ENCODE results near the gene LSP1.

LSP1 gene

GRCh38 chr11:1867381-1867780 is 14.5 kb downstream of the LSP1 start:
- TF ChIP-seq CTCF (IDR thresholded peaks at IDR 0.05; ENCODE audit: low read length) (no peak), EZH2phosphoT487 (IDR thresholded peaks at IDR 0.05; ENCODE audit: low read length) (no peak), EZH2 (optimal IDR thresholded peaks at IDR 0.05; ENCODE audit: low read depth, low read length) (no peak)
- H3K36me3 ChIP-seq (replicated peaks; ENCODE audit: insufficient read depth, low read length), result no peaks in the 10 kb centered on the region
- H3K27ac ChIP-seq (ENCODE audit: low read length), result no peak overlapping the region
- no peaks in the 10 kb centered on the region for H3K4me1 ChIP-seq (ENCODE audit: low read length)
- H3K79me2 ChIP-seq (ENCODE audit: low read length), result peaks cover 20% of the 10 kb centered on the region
- H3K9me2 ChIP-seq (replicated peaks; ENCODE audit: insufficient read depth, low read length), result no peaks in the 10 kb centered on the region
- no peaks in the 10 kb centered on the region for H3F3A ChIP-seq (ENCODE audit: insufficient read depth, low read length)
- no peak overlapping the region for H3K4me3 ChIP-seq (ENCODE audit: low read length)
- no peak overlapping the region for H3K9ac ChIP-seq (ENCODE audit: low read length)
- no peak for DNase-seq
- H3K9me3 ChIP-seq (replicated peaks; ENCODE audit: insufficient read depth, low read length), result no peaks in the 10 kb centered on the region
- H3K4me2 ChIP-seq (ENCODE audit: low read depth, low read length), result no peak overlapping the region
- 0 out of 2 replicates have a peak, but pooled peaks cover 5% of the 10 kb centered on the region for H3K27me3 ChIP-seq (replicated peaks; ENCODE audit: insufficient read depth, low read length)
- H2AFZ ChIP-seq (ENCODE audit: low read length), result no peak overlapping the region
- no peaks in the 10 kb centered on the region for H4K20me1 ChIP-seq (ENCODE audit: insufficient read depth, low read length)

DNA sequence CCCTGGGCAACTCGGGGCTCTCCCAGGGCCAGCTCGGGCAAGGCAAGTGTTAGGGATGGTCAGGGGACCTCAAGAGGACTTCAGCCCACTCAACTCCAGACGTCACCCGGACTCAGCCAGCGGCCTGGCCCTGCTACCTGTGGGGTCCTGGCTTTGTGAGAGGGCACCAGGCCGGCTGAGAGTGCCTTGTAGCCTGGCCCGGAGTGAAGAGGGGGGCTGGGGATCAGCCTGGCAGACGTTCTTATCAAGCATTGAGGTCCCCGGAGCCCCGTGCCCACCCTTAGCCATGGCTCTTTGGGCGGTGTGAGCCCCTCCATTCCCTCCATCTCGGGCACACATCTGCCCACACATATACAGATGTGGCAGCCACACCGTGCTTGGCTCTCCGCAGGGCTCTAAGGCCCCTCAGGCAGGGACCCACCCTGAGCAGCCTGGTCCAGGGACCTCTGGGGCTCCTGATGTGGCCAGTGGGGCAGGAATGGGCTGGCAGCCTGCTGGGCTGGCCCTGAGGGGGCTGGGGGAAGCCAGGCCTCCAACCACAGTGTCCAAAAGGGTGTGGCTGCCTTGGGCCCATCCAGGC is 15.3 kb downstream of the LSP1 start:
- no peaks in the 10 kb centered on the region for H3K4me1 ChIP-seq (ENCODE audit: low read length)
- H3K9me2 ChIP-seq (replicated peaks; ENCODE audit: insufficient read depth, low read length), result no peaks in the 10 kb centered on the region
- H3F3A ChIP-seq (ENCODE audit: insufficient read depth, low read length), result no peaks in the 10 kb centered on the region
- no peak for DNase-seq
- H3K27me3 ChIP-seq (replicated peaks; ENCODE audit: insufficient read depth, low read length), result 0 out of 2 replicates have a peak, but pooled peaks cover 5% of the 10 kb centered on the region
- TF ChIP-seq CTCF (IDR thresholded peaks at IDR 0.05; ENCODE audit: low read length), result no peak
- no peak for TF ChIP-seq EZH2phosphoT487 (IDR thresholded peaks at IDR 0.05; ENCODE audit: low read length)
- TF ChIP-seq EZH2 (optimal IDR thresholded peaks at IDR 0.05; ENCODE audit: low read depth, low read length), result no peak
- H3K79me2 ChIP-seq (ENCODE audit: low read length), result peaks cover 18% of the 10 kb centered on the region
- no peak overlapping the region for H2AFZ ChIP-seq (ENCODE audit: low read length)
- H3K4me2 ChIP-seq (ENCODE audit: low read depth, low read length), result no peak overlapping the region
- no peaks in the 10 kb centered on the region for H3K36me3 ChIP-seq (replicated peaks; ENCODE audit: insufficient read depth, low read length)
- no peaks in the 10 kb centered on the region for H3K9me3 ChIP-seq (replicated peaks; ENCODE audit: insufficient read depth, low read length)
- no peak overlapping the region for H3K27ac ChIP-seq (ENCODE audit: low read length)
- H3K4me3 ChIP-seq (ENCODE audit: low read length), result no peak overlapping the region
- H4K20me1 ChIP-seq (ENCODE audit: insufficient read depth, low read length), result no peaks in the 10 kb centered on the region
- H3K9ac ChIP-seq (ENCODE audit: low read length), result no peak overlapping the region

- no peak for DNase-seq
- H3K4me3 ChIP-seq (ENCODE audit: low read length), result no peak overlapping the region
- no peak overlapping the region for H3K4me2 ChIP-seq (ENCODE audit: low read depth, low read length)
- H3K9me2 ChIP-seq (replicated peaks; ENCODE audit: insufficient read depth, low read length), result no peaks in the 10 kb centered on the region
- no peak overlapping the region for H2AFZ ChIP-seq (ENCODE audit: low read length)
- no peak overlapping the region for H3K27ac ChIP-seq (ENCODE audit: low read length)
- H3F3A ChIP-seq (ENCODE audit: insufficient read depth, low read length), result no peaks in the 10 kb centered on the region
- 0 out of 2 replicates have a peak, but pooled peaks cover 5% of the 10 kb centered on the region for H3K27me3 ChIP-seq (replicated peaks; ENCODE audit: insufficient read depth, low read length)
- H3K36me3 ChIP-seq (replicated peaks; ENCODE audit: insufficient read depth, low read length), result no peaks in the 10 kb centered on the region
- TF ChIP-seq CTCF (IDR thresholded peaks at IDR 0.05; ENCODE audit: low read length) (no peak), EZH2 (optimal IDR thresholded peaks at IDR 0.05; ENCODE audit: low read depth, low read length) (no peak), EZH2phosphoT487 (IDR thresholded peaks at IDR 0.05; ENCODE audit: low read length) (no peak)
- H3K9me3 ChIP-seq (replicated peaks; ENCODE audit: insufficient read depth, low read length), result no peaks in the 10 kb centered on the region
- no peaks in the 10 kb centered on the region for H4K20me1 ChIP-seq (ENCODE audit: insufficient read depth, low read length)
- H3K4me1 ChIP-seq (ENCODE audit: low read length), result no peaks in the 10 kb centered on the region
- H3K79me2 ChIP-seq (ENCODE audit: low read length), result peaks cover 12% of the 10 kb centered on the region
- H3K9ac ChIP-seq (ENCODE audit: low read length), result no peak overlapping the region
Observed at GRCh38 chr11:1868636-1869291, 15.9 kb downstream of the LSP1 start.

All from MM.1S (cell line).